Hepatocyte (in vitro differentiated cells): ENCODE results near the gene RNF141.

Source experiments
- EZH2 ChIP-seq: fragments of 200-600 bp; sonication (generic); IDR thresholded peaks from 2 replicates; pipeline ENCODE4 v1.6.1; 2016; ENCODE audit warnings: antibody characterized with exemption, mild to moderate bottlenecking, borderline replicate concordance
- TF ChIP-seq, protein P1 (sequence below): fragments of 200-600 bp; sonication (generic); IDR thresholded peaks from 2 replicates; pipeline ENCODE4 v1.5.1; 2016; ENCODE audit warnings: antibody characterized with exemption, mild to moderate bottlenecking; ENCODE audit not compliant: poor library complexity

DNA sequence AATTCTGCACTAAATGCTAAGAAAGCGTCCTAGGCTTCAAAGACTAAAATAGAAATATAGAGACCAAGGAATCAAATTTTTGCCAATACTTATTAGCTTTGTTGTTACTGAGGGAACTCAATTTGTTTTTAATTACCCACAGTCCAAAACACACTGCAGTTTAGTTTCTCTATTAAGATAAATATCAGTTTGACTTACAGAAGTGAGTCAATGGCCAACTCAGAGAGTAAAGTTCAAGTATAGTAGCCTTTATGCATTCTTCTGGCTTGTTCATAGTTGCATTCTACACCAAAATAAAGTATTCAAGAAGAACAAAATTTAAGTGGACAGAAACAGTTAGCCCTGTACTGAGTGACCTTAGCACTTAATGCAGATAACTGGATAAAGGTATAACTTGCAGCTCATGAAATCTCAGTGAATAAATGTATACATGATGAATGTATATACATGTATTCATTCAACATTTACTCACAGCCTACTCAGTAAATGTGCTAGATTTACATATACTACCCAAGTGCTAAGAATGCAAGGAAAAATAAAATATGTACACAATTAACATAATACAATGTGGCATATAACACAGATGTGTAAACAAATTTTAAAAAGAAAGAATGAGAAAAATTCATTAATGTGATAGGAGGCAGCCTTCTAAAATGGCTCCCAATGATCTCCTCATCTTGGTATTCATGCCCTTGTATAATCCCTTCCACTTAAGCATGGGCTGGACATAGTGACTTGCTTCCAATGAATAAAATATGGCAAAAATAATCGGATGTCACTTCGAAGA, 9.7 kb upstream of the RNF141 start:
- TF ChIP-seq, protein P1, sequence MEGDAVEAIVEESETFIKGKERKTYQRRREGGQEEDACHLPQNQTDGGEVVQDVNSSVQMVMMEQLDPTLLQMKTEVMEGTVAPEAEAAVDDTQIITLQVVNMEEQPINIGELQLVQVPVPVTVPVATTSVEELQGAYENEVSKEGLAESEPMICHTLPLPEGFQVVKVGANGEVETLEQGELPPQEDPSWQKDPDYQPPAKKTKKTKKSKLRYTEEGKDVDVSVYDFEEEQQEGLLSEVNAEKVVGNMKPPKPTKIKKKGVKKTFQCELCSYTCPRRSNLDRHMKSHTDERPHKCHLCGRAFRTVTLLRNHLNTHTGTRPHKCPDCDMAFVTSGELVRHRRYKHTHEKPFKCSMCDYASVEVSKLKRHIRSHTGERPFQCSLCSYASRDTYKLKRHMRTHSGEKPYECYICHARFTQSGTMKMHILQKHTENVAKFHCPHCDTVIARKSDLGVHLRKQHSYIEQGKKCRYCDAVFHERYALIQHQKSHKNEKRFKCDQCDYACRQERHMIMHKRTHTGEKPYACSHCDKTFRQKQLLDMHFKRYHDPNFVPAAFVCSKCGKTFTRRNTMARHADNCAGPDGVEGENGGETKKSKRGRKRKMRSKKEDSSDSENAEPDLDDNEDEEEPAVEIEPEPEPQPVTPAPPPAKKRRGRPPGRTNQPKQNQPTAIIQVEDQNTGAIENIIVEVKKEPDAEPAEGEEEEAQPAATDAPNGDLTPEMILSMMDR = no peak
- no peak for TF ChIP-seq EZH2
